HG03159 (cell line): ENCODE measurements around the gene FGF19.

Experiments used
- ATAC-seq: cut with Tn5 transposase; IDR thresholded peaks from one replicate; pipeline ENCODE4 v1.9.1; 2021; ENCODE audit warnings: mild to moderate bottlenecking, moderate library complexity; ENCODE audit not compliant: unreplicated experiment

FGF19 gene

DNA sequence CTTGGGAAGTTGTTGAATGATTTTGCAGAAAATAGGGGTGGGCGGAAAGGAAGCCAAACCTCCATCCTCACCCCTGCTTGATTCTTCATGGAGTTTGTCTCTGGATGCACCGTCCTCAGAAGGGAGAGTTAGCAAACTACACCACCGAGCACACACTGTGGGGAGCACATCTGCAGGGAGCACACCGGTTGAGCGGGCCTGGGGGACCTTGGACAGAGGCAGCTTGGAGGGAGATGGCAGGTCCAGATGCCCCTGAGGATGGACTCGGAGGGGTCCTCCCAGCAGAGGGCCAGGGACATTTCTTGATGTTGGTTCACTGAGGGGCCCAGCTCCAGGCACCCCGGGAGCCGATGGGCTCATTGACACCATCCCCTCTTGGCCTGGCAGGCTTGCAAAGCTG, 15.1 kb upstream of the FGF19 start:
- ATAC-seq, result no peak

DNA sequence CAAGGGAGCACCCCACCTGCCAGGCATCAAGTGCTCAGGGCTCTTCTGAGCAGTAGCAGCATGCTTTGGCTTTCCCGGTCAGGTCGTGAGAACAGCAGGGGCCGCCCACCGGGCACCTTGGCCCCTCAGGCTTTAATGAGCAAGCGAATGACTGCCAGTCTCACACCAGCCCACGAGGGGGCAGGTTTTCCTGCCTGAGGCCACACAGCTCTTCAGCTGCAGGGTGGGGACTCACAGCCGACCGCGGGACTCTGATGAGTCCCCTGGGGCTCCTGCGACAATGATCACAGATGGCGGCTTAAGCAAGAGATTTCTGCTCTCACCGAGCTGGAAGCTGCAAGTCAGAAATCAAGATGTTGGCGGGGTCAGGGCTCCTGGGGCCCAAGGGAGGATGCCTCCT, 14.3 kb upstream of the FGF19 start:
- ATAC-seq, result no peak

DNA sequence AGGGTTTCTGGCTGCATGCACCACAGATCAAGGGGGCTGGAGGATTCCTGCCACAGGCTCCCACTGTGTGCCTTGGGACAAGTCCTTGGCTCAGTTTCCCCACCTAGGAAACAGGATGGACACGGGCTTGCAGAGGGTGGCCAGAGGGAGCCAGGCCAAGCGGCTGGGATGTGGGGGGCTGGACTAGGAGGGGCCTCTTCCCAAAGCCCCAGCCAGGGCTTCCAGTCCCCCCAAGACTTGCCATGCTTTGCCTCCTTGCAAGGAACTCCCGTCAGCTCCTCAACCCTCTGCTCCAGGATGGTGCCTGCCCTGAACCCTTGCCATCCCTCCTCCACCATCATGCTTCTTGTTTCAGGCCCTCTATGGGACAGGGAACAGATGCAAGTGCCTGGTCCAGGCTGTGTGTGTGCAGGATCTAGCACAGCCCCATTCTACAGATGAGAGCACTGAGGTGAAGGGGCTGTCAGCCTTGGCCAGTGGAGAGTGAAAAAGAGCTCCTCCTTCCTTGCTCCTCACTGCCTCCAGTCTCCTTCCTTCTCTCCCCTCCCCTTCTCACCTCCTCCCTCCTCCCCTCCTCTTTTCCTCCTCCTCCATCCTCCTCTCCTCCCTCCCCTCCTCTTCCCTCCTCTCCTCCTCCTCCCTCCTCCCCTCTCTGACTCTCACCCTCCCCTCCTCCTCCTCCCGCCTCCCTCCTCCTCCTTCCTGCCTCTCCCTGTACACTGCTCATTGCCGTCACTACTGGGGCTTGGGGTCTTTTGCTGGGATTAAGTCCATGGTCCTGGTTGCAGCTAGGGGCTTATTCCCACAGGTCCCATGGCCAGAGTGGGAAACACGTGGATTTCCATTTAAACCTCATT, 13.3 kb upstream of the FGF19 start:
- no peak for ATAC-seq

DNA sequence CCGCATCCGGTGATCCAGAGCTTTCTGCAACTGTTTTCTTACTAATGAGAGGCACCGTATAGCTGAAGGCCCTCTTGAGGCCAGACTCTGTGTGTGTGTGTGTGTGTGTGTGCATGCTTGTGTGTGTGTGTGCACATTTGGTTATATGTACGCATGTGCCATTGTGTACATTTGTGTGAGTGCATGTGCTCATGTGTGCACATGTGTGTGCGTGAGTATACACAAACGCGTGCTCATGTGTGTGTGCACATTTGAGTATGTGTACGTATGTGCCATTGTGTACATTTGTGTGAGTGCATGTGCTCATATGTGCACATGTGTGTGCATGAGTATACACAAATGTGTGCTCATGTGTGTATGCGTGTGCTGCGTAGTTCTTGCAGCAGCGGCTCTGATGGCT, 12.3 kb upstream of the FGF19 start:
- no peak for ATAC-seq

DNA sequence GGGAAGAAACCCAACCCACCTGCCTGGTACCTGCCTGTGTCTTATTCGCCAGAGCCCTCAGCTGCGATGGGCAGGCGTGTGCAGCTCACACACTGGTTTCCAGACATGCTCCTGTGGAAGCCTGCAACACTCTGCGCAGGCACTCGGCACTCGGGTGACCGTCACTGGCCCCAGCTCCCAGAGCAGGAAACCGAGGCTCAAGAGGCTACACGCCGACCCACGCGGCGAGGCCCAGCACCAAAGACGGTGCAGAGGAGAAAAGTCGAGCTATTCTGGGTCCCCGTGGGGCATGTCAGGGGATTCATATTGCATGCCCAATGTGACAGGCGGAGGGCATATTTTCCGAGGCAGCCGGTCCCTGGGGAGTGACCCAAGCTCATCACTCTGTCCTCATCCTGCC, 11.6 kb upstream of the FGF19 start:
- ATAC-seq, result no peak

DNA sequence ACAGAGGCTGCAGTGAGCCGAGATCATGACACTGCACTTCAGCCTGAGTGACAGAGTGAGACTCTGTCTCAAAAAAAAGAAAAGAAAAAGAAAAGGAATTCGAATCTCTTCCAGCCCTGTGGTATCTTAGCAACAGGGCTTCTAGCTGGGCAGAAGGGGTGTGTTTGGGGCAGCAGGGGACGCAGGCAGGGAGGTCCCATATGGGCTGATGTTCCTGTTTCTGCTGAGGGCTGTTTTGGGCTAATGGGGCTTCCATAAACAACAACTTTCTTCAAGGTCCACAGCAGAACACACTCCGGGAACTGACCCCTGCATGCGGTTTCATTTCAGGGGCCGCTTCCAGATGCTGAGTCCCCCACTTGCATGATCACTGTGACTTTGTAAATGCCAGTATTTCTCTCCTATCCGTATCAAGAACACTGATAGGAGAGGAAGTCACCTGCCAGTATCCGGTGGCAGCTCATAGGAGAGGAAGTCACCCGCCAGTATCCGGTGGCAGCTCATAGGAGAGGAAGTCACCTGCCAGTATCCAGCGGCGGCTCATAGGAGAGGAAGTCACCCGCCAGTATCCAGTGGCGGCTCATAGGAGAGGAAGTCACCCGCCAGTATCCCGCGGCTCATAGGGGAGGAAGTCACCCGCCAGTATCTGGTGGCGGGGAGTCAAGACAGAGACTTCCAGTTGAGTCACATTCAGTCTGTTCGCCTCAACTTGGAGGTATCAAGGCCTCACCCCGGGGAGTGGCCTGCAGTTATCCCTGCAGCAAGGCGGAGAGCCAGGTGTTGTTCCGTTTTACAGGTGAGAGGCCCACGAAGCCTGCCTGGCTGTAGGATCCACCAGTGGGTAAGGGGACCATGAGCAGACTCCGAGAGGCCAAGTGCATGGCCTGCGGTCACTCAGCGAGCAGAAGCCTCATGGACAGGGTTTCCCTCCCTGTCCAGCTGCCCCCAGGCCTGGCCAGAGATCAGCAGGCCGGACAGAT, 8.3 kb upstream of the FGF19 start:
- ATAC-seq, result no peak

DNA sequence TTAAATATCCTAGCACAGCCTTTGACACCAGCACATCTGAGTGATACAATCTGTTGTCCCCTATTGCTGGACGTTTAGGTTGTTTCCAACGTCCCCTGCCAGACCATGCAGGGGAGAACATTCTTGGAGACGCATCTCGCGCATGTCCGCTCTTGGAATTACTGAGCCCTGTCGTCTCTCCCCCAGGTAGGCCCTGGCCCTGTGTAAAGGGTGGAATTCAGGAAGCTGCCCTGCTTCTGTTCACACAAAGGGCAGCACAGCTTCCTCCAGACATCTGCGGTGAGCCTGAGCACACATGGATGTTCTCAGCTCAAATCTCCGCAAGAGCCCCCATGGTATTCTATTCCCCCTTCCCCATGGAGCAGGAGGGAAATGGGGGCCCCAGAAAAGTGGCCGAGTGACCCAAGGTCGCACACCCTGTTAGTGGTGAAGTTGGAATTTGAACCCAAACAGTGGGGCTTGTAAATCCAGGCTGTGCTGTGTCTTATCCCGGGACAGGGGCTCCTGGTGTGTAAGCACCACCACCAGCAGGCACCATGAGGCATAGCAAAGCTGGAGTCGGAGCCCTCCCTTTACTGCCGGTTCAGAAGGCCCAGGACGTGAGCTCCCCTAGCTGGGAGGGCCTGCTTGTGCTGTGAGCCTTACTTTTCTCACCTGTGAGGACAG, 5.0 kb upstream of the FGF19 start:
- no peak for ATAC-seq

DNA sequence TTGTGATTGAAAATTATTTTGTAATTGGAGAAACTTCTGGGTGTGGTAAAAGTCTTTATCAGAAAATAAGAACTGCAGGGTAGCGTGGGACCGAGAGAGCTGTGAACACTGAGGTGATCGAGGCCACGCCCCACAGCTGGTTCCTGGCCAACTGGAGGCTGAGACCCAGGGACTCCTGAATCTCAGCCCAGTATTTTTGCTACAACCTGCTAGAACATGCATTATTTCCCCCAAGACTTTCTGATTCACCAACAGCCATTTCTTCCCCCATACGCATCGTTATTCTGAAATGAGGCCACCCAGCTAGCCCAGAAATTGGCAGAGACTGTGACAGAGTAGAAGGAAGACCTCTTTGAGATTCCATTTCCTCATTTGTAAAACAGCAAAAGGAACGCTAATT, 3.4 kb upstream of the FGF19 start:
- ATAC-seq, result no peak

DNA sequence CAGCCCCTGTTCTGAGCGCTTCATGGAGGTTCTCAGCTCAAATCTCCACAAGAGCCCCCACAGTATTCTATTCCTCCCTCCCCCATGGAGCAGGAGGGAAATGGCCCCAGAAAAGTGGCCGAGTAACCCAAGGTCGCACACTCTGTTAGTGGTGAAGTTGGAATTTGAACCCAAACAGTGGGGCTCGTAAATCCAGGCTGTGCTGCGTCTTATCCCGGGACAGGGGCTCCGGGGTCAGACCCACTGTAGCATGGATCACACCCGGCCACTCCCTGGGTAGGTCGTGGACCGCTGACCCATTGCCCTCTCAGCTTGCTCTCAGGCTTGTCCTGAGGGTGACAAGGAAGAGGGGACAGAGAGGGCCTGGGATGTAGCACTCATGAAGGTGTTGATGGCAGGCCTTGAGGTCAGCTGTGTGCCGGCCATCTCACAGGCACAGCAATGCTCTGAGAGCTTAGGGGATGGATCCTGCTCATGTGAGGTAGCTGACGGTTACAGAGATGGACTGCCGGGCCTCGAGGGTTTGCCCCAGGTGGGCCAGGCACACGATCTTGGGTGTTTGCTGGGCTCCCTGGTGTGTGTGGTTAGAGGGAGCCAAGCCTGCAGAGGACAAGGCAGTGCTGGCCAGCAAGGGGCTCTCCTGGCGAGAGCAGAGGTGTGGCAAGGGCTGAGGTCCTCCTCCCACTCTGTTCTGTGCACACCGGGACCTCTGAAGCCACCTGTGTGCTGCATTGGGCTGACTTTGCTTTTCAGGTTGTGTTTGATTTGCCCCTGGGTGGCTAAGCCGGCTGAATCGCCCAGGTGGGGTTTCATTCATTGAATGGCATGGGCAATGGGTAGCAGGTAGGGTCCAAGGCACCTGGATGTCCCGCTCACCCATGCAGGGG, 2.3 kb upstream of the FGF19 start:
- no peak for ATAC-seq

DNA sequence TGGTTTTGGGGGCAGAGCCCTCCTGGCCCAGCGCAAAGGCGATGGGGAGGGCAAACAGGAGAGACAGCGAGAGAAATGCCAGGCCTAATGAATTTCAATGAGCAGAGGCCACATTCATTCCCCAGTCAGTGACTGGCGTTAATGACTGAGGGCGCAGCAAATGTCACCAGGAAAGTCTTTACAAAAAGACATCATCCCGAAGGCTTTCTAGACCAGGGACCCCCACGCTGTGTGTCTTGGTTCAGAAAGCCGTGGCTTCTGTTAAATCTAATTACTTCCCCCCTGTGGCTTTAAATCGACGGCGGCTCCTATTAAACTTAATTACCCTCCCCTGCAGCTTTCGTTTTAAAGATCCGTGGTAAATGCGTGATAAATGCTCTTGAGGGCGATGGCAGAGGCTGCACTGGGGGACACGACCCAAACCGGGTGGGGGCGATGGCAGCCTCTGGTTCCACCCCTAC, 1.6 kb upstream of the FGF19 start:
- ATAC-seq, result no peak

DNA sequence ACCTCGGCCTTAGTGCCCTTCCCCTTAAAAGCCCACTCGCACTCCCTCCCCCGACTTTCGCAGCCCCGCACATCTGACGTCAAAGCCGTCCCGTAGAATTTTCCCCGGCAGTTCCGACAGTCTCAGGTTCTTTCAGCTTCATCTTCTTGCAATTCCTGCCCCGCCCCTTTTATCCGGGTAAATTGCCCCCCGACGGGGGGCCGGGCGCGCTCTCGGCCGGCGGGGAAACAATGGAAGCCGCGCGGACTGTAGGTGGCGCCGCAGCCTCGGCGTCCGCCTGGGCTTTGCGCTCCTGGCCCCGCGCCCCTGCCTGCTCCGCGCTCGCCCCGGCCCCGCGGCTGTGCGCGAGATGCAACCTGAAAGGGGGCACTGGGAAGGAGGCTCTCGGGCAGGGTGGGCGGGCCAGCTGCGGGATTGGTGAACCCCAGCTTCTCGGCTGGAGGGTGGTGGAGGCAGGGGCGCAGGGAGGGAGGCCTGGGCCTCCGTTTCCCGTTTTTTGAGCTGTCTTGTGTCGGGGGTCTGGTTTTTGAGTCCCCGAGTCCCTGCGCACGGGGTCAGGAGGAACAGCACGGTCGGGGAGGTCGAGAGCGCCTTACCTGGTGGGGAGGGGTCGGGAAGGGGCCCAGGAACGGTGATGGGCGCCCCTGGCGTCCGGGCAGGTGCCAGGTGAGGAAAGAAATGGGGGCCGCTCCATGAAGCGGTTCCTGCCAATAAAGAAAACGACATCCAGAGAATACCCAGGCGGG, 859 bp upstream of the FGF19 start:
- no peak for ATAC-seq

DNA sequence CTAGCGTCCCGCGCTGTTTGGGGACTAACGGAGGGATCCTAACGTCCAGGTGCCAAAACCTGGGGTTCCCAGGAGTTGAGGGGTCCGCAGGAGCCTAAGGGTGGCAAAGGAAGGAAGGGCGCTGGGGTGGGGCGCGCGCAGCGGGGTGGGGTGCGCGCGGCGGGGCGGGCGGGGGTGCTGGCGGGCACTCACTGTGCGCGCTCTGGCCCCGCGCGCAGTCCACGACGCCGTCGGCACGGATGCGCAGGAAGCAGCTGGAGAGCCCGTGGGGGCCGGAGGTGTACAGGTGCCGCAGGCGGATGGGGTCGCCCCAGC, 412 bp downstream of the FGF19 start:
- no peak for ATAC-seq

DNA sequence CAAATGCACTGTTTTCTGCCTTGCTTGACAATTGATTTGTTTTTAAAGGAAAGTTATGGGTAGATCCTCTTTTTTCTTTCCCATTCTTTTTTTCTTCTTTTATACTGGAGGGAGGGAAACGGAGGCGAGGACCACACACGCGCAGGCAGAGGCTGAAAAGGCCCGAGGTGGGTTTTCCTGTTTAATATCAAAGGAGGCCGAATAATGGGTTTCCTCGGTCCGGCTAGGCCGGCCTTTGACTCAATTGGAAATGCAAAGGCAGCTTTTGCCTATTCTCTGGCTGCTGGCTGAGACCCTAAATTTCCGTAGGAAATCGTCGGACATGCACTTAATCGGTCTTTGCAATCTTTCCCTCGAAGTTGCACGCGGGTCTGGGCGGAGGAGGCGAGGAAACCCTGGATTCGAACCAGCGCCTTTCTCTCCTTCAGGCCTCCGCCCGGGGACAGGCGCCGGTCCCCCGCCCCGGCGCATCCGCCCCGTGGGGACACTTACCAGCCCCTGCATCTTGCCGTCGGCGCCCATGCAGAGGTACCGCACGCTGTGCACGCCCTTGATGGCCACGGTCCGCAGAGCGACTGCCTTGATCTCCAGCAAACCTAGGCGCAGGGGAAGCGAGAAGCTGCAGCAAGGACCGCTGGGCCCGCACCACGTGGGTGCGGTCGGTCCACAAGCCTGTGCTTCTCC, 911 bp downstream of the FGF19 start:
- no peak for ATAC-seq

DNA sequence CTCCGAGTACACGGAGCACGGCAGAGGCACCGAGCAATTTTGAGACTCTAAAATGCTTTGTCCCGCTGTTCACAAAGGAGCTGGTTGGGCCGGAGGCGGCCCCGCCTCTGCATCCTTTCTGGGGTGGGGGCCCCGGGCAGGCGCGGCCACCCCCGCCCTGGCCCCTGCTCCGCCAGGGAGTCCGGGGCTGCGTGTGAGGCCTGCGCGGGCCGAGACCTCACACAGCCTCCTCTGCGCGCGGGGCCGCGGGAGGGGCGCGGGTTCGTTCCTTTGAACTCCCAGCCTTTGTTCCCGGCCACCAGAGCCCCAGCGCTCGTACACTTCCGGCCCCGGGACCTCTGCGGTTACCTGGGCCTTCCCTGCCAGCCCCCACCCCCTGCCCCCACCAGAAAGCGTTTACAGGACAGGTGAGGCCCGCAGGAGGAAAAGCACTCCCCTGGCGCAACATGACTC, 1.6 kb downstream of the FGF19 start:
- no peak for ATAC-seq

DNA sequence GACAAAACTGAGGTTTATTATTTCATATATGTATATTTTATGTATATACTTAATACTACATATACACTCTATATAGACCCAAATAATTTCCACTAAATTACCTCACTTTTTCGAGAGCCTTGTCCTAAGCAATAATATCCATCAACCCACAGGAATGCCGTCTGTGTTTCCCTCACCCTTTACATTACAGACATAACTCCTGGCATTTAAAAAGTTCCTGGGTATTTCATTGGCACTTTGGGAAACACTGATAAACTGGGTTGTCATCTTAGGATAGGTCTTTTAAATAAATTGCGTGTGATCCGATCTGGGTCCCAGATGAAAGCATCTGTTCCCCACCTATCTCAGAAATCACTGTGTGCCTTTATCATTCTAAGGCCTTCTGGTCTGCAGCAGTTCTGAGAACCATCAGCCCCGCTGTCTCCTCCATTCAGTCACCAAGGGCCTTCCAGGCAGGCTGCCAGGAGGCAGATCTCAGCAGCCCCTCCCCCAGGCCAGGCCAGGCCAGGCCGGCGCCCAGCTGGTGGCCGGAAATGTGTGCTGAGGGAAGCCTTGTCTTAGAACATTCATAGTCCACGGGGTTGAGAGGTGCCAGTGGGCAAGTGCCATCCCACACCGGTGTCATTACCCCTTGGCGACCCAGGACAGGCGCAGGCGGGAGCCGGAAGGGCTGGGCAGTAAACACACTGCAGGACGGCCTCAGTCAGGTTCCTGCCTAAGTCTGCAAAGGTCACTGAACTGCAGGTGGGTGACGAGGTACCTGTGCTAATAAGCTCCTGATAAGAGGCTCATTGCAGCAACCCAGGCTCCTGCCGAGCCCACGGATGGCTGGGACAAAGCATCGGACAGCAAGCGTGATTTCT, 3.3 kb downstream of the FGF19 start:
- no peak for ATAC-seq

DNA sequence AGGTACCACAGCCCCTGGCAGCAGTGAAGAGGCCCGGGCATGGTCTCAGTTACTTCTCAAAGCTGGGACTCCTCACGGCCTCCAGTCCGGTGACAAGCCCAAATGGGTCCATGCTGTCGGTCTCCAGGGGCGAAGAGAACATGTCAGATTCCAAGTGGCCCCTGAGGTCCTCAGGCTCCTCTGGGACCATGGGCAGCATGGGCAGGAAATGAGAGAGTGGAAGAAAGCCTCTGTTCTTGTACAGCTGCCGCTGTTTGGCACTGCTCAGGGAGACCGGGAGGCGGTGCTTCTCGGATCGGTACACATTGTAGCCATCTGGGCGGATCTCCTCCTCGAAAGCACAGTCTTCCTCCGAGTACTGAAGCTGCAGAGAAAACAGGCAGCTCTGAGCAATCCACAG, 4.6 kb downstream of the FGF19 start:
- ATAC-seq, result no peak

DNA sequence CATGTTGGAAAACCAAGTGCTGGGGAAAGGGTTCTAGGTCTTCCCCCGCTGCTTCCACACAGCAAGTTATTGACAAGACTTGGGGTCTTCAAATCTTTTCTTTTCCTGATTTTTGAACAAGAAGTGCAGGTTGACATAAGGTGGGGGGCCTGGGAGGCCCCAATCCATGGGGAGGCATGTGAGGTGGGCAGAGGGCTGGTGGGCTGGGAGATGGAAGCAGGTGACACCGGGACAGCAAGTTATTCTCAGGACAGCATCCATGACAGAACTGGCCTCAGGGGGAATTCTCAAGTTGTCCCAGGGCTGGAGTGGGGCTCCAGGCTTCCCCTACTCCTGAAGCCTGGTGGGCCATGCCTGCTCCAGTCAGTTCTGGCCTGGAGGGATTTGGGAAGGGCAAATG, 5.5 kb downstream of the FGF19 start:
- ATAC-seq, result no peak

DNA sequence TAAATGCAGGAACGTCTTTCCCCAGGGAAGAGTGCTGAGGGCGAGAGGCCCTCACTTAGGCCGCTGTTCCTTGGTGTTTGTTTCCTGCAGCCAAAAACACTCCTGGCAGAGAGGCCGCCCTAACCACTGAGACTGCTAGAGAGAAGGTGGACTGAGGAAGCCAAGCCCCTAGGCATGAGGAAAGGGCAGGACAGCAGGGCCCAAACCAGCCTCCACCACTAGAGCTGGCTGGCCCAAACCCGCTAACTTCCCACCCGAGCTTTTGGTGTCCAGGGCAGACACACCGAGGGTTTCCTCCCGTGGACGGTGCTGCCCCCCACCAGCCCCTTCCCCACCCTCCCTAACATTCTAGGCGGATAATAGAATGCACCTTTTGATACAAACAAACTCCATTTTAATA, 6.0 kb downstream of the FGF19 start:
- no peak for ATAC-seq
